NCI-H2227 (cell line): Measurements from ENCODE around the gene ART5.
A peak's percentile ranks its signal among the peaks of the same experiment; 100 is the strongest.
"Not testable (repeated sequence)": the region's sequence is repeated elsewhere in the genome, so short reads cannot be mapped to it uniquely, and the experiment has no call there.

Experiments
- DNase-seq: peaks from one replicate; lab custom pipeline; 2025; ENCODE audit not compliant: unreplicated experiment; lab: John Stamatoyannopoulos, UW

ART5 gene

DNA sequence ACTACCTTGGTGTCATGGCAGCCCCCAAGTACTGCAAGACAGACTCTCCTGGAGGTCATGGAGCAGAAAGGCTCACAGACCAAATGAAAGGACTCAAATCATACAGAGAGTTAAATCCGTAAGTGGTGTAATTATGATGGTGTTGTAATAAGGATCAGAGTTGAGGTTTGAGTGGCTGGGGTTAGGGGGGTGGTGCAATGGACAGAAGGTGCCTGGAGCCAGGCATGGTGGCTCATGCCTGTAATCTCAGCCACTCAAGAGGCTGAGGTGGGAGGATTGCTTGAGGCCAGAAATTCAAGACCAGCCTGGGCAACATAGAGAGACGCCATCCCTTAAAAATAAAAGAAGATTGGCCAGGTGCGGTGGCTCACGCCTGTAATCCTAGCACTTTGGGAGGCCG is 18.7 kb downstream of the ART5 start:
- no peak for DNase-seq

DNA sequence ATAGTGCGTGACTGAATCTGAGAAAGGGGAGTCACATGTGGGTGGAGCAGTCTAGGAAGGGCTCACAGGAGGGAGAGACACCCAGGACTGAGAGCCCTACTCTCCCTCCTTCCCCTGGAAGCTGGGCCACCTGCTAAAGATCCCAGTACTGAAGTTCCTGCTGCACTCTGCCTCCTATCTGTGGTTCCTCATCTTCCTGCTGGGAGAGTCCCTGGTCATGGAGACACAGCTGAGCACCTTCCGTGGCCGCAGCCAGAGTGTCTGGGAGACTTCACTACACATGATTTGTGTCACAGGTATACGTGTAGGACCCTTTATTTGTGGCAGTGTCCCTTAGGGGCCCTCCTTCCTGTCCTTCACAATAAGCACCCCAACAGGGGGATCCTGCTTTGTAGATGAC is 19.3 kb downstream of the ART5 start:
- no peak for DNase-seq

DNA sequence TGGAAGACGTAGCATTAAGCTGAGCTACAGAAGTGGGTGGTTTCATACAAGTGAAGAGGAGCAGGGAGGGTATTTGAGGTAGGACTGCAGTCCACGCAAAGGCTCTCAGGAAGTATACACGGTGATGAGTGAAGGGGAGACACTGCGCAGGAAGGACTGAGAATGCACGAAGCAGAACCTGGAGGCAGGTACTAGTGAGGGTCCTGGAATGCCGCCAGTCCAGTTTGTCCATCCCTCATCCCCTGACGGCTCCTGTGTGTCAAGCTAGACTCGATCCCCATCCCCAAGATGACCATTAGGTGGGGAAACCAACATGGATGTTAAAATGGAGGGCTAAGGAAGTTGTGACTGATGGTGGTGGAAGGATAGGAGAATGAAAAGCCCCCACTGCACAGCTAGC is 23.8 kb downstream of the ART5 start:
- no peak for DNase-seq

DNA sequence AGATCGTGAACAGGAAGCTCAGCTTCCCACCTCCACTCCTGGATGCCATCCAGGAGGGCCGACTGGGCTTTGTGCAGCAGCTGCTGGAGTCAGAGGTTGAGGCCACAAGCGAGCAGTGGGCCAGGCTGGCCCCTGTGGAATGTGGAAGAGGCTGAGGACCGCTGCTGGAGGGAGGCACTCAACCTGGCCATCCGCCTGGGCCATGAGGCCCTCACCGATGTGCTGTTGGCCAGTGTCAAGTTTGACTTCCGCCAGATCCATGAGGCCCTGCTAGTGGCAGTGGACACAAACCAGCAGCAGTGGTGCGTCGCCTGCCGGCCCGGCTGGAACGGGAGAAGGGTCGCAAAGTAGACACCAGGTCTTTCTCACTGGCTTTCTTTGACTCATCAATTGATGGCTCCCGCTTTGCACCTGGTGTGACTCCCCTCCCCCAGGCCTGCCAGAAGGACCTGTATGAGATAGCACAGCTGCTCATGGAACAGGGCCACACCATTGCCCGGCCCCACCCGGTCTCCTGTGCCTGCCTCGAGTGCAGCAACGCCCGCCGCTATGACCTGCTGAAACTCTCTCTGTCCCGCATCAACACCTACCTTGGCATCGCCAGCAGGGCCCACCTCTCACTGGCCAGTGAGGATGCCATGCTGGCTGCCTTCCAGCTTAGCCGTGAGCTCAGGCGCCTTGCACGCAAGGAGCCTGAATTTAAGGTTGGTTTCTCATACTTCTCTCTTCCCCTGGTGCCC is 24.9 kb downstream of the ART5 start:
- DNase-seq, result no peak

DNA sequence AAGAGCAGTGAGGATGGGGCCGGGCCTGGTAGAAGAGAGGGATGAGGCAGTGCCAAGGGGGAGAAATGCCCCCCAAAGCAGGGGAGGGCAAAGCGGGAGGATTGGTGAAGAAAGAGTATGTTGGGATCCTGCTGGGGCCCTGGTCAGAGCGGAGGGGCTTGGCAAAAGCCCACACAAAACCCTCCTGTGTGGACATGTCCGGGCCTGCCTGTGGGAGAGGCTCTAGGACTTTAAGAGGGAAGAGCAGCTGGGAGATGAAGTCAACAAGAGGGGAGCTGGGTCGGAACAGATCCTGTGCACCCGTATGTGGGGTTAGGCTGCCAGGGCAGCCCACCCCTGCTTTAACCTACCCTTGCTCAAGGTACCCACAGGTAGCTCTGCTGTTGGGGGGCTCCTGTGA is 25.8 kb downstream of the ART5 start:
- no peak for DNase-seq

DNA sequence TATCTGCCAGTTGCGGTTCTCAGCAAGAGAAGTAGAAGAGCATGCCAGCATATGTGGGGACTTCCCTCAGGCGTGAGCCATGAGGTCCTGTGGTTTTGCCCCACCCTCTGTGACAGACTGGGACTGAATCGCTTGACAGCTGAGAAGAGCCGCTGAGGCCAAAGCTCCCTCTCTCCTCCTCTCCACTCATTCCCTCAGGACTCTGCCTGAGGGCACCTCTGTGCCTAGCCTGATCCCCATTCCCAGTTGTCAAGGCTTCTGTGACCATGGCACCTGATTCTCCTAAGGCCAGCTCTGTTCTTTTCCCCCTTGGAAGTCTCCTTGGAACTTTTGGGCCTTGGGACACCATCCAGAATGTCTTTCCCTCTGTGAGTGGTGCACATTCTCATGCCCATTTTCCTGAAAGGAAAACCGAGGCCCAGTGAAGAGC is 27.0 kb downstream of the ART5 start:
- no peak for DNase-seq

DNA sequence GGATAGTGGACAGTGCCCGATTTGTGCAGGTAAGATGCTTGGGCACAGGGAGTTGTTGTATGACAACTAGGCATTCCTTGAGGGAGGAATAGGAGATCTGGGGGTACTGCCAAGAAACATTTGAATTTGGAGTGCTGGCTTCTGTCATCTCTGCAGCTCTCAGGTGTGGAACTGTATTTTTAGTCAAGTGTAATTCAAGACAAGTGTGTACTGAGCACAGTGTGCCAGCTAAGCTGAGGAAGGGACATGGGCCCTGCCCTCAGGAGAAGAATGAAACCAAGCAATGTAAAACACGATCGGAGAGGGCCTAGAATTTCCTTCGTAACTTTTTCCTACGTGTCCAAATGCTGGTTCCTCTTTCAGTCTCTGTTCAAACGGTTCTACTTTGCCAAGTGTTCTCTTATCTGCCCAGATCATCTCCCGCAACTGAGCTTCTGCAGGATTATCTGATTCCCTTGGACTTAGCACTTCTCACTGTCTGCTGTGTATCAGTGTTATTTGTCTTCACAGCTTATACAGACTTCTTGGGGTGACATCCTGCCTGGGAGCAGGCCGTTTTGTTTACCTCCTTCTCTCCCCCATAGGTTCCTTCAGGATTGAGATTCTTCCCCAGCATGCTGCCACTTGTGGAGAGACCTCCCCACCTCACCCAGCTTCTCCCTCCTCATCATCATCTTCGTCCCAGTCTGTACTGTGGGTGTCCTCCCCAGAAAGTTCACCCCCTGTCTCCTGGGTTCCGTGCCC is 27.6 kb downstream of the ART5 start:
- DNase-seq, result no peak

DNA sequence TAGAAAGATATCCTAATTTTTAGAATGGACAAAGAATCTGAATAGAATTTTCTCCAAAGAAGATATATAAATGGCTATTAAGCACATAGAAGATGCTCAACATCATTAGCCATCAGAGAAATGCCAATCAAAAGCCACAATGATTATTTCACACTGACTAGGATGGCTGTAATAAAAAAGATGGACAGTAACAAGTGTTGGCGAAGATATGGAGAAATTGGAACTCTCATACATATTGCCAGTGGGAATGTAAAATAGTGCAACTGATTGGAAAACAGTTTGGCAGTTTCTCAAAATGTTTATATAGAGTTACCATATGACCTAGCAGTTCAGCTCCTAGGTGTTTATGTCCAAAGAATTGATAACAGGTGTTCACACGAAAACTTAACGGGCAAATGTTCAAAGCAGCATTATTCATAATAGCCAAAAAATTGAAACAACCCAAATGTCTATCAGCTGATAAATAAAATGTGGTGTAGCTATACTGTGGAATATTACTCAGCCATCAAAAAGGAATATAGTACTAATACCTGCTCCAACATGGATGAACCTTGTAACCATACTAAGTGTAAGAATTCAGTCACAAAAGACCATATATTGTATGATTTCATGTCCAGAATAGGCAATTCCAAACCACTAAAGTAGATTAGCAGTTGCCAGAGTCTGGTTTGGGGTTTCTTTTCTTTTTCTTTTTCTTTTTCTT is 29.7 kb downstream of the ART5 start:
- no peak for DNase-seq

DNA sequence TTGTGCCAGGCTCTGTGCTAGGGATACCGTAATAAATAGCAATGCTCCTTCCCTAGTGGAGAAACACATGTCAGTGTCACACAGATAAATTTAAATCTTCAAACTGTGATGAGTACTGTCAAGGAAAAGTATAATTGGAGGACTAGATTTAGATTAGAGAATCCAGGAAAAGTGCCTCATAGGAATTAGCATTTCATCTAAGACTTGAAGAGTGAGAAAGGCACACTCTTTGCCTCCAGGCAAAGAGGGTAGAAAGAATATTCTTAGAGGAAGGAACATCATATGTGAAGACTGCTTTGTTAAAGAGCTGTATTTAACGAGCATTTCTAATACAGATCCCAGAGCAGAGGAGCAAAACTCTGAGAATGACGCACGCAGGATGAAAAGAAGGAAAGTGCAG is 30.9 kb downstream of the ART5 start:
- DNase-seq, result no peak

DNA sequence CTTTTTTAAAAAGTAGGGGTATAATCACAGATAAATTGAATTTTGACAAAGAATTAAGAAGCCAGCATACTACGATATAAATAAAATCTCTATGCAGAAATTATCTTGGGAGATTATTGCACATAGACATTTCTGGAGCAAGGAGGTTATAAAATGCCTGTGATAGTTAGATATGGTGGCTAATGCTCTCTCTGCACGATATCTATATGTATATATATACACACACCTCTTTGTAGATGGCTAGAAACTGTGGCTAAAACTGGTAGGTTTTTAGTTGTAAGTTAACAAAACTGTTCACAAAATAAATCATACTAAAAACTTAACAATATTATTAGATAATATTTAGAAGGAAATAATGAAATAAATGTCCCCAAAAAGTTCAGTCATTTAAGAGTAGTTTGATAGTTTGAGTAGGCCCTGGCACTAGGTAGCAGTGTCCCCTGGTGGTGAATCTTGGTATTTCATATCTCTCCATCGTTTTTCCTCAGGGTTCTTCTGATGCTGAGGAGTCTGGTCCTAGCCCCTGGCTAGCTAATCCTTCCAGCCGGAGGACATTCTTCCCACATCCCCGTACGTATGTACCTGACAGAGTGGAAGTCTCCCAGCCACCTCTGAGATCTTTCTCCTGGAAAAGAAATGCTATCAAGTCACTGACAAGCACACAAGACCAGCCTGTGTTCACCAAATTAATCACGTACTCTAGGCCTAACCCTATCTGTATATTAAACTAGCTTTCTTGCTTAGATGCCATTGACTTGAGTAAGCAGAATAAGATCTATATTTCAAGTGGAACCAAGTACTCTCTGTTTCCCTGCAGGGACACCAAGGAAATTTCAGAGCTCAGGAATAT is 32.2 kb downstream of the ART5 start:
- DNase-seq, result peak; percentile 65

DNA sequence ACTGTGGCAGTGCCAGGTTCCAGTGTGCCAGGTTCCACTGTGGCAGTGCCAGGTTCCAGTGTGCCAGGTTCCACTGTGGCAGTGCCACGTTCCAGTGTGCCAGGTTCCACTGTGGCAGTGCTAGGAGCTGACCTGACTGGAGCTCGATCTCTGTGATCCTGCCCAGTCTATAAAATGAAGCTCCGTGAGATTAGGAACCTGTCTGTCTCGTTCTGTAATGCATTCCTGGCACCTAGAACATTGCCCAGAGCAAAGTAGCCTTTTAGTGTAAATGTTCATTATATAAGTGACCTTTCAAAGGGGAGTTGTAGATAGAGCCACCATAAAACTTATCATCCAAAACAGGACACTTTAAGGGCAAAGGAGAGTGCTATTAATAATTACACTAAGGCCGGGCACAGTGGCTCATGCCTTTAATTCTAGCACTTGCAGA is 36.0 kb downstream of the ART5 start:
- no peak for DNase-seq

DNA sequence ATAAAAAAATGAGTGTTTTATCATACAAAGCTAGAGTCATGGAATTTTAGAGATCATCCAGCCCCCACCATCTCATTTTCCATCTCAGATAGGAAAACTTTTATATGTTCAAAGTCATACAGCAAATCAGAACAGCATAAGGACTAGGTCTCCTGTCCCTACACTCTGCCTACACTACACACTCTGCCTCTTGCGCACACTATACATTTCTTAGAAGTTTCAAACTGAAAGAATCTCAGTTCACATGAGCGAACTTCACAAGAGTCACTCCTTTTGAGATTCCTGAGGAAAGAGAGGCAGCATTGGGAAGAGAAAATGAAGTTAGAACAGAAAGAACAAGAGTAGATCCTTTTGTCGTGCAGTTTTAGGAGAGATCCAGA is 36.5 kb downstream of the ART5 start:
- DNase-seq, result no peak

DNA sequence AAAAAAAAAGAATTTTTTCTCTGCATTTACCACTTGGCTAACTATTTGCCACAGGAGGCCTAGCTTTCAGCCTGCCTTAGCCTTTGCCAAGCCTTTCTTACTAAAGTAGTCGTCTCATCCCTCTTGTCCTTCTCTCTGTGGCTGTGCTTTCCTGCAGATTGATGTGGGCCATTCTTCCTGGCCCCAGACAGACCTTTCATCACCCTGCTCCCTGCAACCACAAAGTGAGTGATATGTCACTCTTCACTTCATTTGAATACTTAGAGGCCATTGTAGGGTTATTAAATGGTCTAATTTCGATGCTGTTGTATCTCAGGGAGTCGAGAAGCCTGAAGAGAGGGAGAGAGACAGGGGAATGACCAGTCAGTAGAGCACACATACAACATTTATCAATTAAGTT is 37.6 kb downstream of the ART5 start:
- no peak for DNase-seq

DNA sequence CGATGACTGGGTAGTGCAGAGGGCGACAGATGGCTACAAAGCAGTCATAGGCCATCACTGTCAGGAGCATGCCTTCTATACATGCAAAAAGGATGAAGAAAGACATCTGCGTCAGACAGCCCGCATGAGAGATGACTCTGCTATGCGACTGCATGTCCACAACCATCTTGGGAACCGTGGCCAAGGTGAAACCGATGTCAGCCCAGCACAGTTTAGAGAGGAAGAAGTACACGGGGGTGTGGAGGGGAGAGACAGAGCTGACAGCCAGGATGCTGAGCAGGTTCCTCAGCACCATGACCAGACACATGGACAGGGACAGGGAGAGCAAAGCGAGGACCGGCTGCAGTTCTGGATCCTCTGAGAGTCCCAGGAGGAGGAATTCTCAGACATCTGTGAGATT is 41.6 kb downstream of the ART5 start:
- DNase-seq, result not testable (repeated sequence)

DNA sequence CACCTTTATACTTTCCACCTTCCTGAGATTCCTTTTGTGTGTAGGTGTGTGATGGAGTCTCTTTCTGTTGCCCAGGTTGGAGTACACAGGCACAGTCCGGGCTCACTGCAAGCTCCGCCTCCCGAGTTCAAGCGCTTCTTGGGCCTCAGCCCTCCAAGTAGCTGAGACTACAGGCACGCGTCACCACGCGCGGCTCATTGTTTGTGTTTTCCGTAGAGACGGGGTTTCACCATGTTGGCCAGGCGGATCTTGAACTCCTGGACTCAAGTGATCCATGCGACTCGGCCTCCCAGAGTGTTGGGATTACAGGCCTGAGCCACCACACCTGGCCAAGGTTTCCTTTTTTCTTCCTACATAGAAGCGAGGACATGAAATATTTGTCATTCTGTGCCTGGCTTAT is 44.0 kb downstream of the ART5 start:
- DNase-seq, result not testable (repeated sequence)

DNA sequence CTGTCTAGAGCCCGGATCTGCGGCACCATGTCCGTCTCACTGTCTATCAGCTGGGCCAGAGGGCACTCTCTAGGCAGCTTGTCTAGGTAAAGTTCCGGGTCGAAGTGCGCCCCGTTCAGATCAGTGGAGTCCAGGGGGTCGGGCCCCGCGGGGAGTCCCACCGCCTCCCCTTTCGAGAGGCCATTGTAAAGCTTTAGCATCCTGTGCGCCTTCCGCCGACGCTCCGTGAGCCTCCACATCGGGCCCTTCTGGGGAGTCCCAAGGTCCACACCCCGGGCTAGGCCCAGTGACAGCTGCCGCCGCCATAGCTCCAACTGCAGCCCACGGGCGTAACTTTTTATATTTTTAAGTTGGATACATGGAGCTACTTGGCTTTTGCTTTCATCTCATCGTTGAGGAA is 50.5 kb downstream of the ART5 start:
- DNase-seq, result not testable (repeated sequence)

DNA sequence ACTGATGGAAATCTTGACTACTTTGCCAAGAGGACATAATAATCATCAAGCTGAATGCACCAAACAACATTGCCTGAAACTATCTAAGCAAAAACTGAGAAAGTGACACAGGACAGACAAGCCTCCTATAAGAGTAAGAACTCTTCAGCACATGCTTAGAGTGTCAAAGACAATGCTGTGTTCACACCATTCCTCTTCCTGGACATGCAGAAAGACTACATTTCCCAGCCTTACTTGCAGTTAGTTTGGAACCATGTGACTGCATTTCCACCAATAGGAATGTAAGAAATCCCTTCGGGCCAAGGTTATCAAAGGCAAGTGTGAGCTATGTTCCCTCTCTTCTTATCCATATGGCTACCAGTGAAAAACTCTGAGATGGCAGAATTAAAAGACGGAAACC is 51.6 kb downstream of the ART5 start:
- not testable (repeated sequence) for DNase-seq

DNA sequence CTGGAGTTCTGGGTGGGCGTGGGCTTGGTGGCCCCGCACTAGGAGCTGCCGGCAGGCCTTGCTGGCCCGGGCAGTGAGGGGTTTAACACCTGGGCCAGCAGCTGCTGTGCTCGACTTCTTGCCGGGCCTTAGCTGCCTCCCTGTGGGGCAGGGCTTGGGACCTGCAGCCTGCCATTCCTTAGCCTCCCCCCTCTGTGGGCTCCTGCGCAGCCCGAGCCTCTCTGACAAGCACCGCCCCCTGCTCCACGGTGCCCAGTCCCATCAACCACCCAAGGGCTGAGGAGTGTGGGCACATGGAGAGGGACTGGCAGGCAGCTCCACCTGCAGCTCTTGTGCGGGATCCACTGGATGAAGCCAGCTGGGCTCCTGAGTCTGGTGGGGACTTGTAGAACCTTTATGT is 53.0 kb downstream of the ART5 start:
- not testable (repeated sequence) for DNase-seq
